Stimulated activated CD4-positive, alpha-beta T cell treated with anti-CD3 and anti-CD28 coated beads, TNF-alpha, amount 100 ng/mL, for 1 hour (primary cell): ENCODE measurements around the gene TMUB2.
"Not testable (repeated sequence)": the region's sequence is repeated elsewhere in the genome, so short reads cannot be mapped to it uniquely, and the experiment has no call there.

ENCODE experiments used
- DNase-seq, 3 donors: peaks; one replicate each; pipeline ENCODE4 v3.0.0-alpha.2; 2020; ENCODE audit warnings: low read depth in 3 of 3, low spot score in 1 of 3

Gene TMUB2

GRCh38 chr17:44186307-44187130 is at the start of gene TMUB2:
TMUB2 (plus strand) TSS chr17:44186972; CDS start chr17:44187709, 737 bp downstream.
- DNase-seq = peak; percentile 99 to 100 (median 99)

GRCh38 chr17:44137891-44138709 is 48.7 kb upstream of the TMUB2 start:
- peak in 2 of 3 donors; percentile 26 to 52 for DNase-seq

DNA sequence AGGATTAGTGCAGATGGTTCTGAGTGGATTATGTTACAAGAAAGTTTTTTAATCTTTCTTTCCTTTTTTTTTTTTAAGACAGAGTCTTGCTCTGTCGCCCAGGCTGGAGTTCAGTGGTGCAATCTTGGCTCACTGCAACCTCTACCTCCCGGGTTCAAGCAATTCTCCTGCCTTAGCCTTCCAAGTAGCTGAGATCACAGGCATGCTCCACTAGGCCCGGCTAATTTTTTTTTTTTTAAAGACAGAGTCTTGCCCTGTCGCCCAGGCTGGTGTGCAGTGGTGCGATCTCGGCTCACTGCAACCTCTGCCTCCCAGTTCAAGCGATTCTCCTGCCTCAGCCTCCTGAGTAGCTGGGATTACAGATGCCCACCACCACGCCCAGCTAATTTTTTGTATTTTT is 42.9 kb upstream of the TMUB2 start:
- not testable (repeated sequence) for DNase-seq

GRCh38 chr17:44144966-44145739 is 41.6 kb upstream of the TMUB2 start:
- DNase-seq = no peak

GRCh38 chr17:44146375-44147346 is 40.1 kb upstream of the TMUB2 start:
- DNase-seq = no peak

DNA sequence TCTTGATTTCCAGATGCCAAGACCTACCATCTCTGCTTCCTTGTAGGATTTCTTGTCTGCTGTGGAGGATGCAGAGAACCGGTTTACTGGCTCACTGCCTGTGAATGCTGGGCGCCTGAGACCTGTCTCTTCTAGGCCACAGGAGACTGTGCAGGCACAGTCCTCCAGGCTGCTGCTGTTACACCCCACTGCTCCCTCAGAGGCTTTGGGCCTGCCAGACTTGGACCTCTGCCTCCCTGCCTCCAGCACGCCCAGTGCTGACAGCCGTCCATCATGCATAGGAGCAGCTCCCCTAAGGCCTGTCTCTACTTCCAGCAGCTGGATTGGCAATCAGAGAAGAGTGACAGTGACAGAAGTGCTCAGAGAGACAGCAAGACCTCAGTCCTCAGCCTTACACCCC is 39.0 kb upstream of the TMUB2 start:
- DNase-seq = no peak

DNA sequence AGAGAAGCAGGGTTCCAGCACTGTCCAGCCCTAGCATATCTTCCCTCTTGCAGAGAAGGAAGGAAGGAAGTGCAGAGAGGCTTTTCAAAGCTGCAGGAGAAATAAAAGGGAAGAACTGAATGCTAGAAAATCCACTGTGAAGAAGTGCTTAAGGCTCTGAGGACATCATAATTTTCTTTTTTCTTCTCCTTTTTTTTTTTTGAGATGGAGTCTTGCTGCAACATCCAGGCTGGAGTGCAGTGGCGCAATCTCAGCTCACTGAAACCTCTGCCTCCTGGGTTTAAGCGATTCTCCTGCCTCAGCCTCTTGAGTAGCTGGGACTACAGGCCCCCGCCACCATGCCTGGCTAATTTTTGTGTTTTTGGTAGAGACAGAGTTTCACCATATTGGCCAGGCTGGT is 37.7 kb upstream of the TMUB2 start:
- not testable (repeated sequence) for DNase-seq

GRCh38 chr17:44149750-44150329 is 36.9 kb upstream of the TMUB2 start:
- DNase-seq = no peak

DNA sequence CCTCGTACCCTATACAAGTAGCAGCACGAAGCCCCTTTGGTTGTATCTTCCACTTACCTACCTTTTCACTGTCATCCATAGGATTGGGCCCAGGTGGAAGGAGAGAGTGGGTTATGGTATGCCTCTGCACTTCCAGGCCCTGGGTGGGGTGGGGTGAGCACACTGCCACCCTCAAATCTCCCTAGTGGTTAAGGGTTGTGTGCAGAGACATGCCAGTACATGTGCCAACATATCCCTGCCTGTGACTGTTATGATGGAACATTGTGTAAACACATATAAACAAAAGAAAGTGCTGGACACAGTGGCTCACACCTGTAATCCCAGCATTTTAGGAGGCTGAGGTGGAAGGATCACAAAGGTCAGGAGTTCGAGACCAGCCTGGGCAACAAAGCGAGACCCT is 33.9 kb upstream of the TMUB2 start:
- no peak for DNase-seq

- DNase-seq = no peak
Measured at GRCh38 chr17:44155488-44155887, 31.3 kb upstream of the TMUB2 start.

GRCh38 chr17:44159519-44160210 is 27.1 kb upstream of the TMUB2 start:
- no peak for DNase-seq

DNA sequence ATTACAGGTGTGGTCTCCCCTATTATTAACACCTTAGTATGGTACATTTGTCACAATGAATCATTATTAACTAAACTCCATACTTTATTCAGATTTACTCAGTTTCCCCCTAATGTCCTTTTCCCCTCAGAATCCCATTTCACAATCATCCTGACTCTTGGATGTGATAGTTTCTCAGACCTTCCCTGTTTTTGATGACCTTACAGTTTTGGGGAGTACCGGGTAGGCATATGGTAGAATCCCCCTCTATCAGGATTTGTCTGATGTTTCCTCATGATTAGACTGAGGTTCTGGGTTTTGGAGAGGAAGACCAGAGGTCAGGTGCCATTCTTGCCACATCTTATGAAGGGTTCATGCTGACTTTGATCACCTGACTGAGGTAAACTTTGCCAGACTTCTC is 22.3 kb upstream of the TMUB2 start:
- DNase-seq = no peak

DNA sequence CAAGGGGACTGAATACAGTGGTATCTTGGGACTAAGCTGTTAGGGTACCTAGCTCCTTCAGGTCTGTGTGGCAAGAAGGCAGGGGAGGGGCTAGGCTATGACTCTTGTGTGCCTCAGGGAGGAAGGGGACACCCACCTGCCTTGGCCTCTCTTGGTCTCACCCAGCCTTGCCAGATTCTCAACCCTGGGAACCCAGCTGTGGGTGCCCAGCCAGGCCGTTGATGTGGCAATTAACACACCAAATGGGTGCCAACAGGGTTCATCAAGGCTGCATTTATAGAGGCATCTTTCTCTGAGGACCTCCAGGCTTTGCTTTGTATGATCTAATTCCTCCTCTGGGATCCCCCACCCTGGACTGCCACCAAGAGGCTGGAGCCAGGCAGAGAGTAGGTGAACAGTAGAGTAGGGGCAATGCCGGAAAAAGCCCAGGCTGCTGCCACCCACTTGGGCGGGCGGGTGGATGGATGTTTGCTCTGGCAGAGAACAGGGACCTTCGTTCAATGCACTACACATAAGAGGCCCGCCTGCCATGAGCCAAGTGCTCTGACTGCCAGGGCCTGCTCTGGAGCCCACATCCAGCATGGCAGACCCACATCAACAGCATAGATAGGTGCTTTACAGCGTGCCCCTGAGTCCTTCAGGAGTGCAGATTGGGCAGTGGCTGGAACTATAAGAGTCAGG is 19.5 kb upstream of the TMUB2 start:
- DNase-seq = no peak

DNA sequence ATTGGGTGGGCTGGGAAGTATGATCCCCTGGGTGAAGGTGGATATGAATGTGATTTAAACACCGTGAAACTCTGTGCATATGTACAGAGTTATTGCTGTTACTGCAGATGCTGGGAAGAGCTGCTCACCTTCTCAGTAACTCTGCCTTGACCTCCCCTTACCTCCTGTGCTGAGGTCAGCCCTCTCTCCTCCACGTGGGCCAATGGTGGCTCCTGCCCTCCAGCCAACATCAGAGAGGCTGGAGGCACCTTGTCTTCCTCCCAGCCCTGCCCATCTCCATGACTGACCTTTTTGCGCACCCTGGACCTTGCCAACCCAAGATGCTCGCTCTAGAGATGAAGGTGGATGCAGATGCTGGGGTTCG is 16.7 kb upstream of the TMUB2 start:
- DNase-seq = no peak

DNA sequence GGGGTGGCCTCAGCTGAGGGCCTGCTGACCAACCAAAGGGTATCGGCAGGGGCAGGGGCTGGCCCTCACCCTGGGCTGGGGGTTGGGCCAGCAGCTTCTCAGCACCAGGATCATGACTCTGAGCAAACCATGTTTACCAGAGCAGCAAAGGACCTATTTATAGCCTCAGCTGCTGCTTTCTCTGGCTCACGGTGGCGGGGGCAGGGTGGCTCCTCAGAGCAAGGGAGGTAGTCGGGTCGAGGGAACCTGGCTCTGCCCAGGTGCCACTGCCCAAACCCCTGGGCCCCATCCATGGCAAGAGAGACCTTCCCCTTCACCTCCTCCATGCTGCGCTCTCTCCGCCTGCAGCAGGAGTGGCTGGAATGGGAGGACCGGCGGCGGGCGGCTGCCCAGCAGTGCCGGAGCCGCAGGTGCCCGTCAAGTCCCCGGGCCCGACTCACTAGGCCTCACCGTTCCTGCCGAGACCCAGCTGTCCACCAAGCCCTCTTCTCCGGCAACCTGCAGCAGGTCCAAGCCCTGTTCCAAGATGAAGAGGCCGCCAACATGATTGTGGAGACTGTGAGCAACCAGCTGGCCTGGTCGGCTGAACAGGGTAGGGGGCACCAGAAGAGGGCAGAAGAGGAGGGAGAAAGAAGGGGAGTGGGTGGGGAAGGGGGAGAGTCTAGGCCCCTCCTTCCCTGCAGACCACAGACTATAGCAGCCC is 16.1 kb upstream of the TMUB2 start, which contains the start of gene ASB16:
Gene ASB16 (plus strand): TSS at position 206 of the 703 bp plus-strand sequence. CDS start 86 bp downstream, at position 292.
- no peak for DNase-seq

DNA sequence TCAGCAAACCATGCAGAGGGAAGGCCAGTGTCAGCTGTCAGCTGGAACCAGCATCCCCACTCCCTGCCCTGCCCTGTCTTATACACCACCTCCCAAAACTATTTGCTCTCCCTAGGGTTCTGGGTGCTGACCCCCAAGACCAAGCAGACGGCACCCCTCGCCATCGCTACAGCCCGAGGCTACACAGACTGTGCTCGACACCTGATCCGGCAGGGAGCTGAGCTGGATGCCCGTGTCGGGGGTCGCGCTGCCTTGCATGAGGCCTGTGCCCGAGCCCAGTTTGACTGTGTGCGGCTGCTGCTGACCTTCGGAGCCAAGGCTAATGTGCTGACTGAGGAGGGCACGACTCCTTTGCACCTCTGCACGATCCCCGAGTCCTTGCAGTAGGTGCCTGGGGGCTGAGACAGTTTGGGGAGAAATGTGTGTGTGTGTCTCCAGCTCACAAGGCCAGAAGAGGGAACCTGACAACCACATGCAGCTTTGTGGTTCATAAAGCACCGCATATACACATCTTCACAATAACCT is 14.8 kb upstream of the TMUB2 start:
- DNase-seq = no peak

- no peak for DNase-seq
Measured at GRCh38 chr17:44174427-44174826, 12.3 kb upstream of the TMUB2 start.

- DNase-seq = no peak
Measured at GRCh38 chr17:44176257-44176656, 10.5 kb upstream of the TMUB2 start.
